ENCODE results near the gene SNRK. TPM values are rescaled to one million over a fixed set of nuclear protein-coding genes. Genes with fewer than 3 reads are reported as not detected.

SNRK gene
- total and polyA plus RNA-seq, 11 donors = 9.3 to 41.5 (median 23.0) TPM

GRCh38 chr3:43284171-43284570, 2.2 kb upstream of the SNRK start:
- TF ChIP-seq POLR2A (IDR thresholded peaks at IDR 0.05) (no peak), CTCF (IDR thresholded peaks at IDR 0.05) (no peak)
- WGBS, 4 donors = 62 to 69% (median 64%) methylated on average over 1 of the region's 1 CpG
- DNase-seq (no peak), ATAC-seq (no peak)
- Histone ChIP-seq H3K4me1 (peaks cover 4 to 35% (median 22%) of the 10 kb centered on the region in 12 donors), H3K27ac (no peak overlapping the region), H3K27me3 (no peaks in the 10 kb centered on the region), H3K36me3 (no peaks in the 10 kb centered on the region), H3K4me3 (no peak overlapping the region), H3K9me3 (no peaks in the 10 kb centered on the region)
- intact Hi-C loops (cut with DNase I) = loop anchor here in 3 of 10 donors (5.0 to 10.0 kb wide), 3 partner anchors 37 to 119 kb away; no protein-coding TSS in a partner anchor

- no peak for ATAC-seq
- intact Hi-C loops (cut with DNase I) = loop anchor here in 9 of 10 donors (2.0 to 10.0 kb wide), 11 partner anchors 38 to 217 kb away; no protein-coding TSS in a partner anchor
- peaks cover 13 to 49% (median 35%) of the 10 kb centered on the region in 12 donors for H3K4me1 ChIP-seq
Observed at GRCh38 chr3:43285644-43286043, 696 bp upstream of the SNRK start.

GRCh38 chr3:43286841-43287499, 630 bp downstream of the SNRK start:
- Histone ChIP-seq H3K4me3 (peak overlapping the region; percentile 60 to 84 (median 74)), H3K9me3 (no peaks in the 10 kb centered on the region), H3K27ac (peak overlapping the region; percentile 56 to 97 (median 92)), H3K4me1 (peaks cover 18 to 63% (median 47%) of the 10 kb centered on the region in 12 donors), H3K36me3 (peaks cover 0 to 16% (median 5%) of the 10 kb centered on the region in 9 donors), H3K27me3 (no peaks in the 10 kb centered on the region)
- WGBS, 4 donors = 0 to 1% (median 1%) methylated on average over 38 to 54 of the region's 54 CpGs
- DNase-seq (no peak), ATAC-seq (peak in 1 of 4 donors; percentile 25)
- intact Hi-C loops (cut with DNase I) = loop anchor here in 9 of 10 donors (2.0 to 10.0 kb wide), 11 partner anchors 40 to 216 kb away; no protein-coding TSS in a partner anchor
- TF ChIP-seq POLR2A (IDR thresholded peaks at IDR 0.05) = no peak
- TF ChIP-seq CTCF (IDR thresholded peaks at IDR 0.05) = no peak

More at GRCh38 chr3:43285644-43286043, 696 bp upstream of the SNRK start:
- WGBS, 4 donors = 52 to 62% (median 55%) methylated on average over 11 of the region's 11 CpGs
- DNase-seq = peak in 1 of 5 donors; percentile 19
- Histone ChIP-seq H3K27ac (peak overlapping the region; percentile 56 to 97 (median 88)), H3K27me3 (no peaks in the 10 kb centered on the region), H3K4me3 (peak overlapping the region in 9 of 12 donors; percentile 54 to 84 (median 72)), H3K9me3 (no peaks in the 10 kb centered on the region), H3K36me3 (peaks cover 0 to 10% (median 2%) of the 10 kb centered on the region in 9 donors)
- TF ChIP-seq POLR2A (IDR thresholded peaks at IDR 0.05) = no peak
- no peak for TF ChIP-seq CTCF (IDR thresholded peaks at IDR 0.05)

GRCh38 chr3:43287500-43287873, 1.1 kb downstream of the SNRK start:
- Histone ChIP-seq H3K27me3 (no peaks in the 10 kb centered on the region), H3K27ac (peak overlapping the region; percentile 56 to 97 (median 92)), H3K4me3 (peak overlapping the region; percentile 60 to 84 (median 74)), H3K36me3 (peaks cover 0 to 16% (median 5%) of the 10 kb centered on the region in 9 donors), H3K4me1 (peaks cover 18 to 68% (median 52%) of the 10 kb centered on the region in 12 donors), H3K9me3 (no peaks in the 10 kb centered on the region)
- WGBS, 4 donors = 2 to 7% (median 4%) methylated on average over 3 of the region's 3 CpGs
- intact Hi-C loops (cut with DNase I) = loop anchor here in 9 of 10 donors (2.0 to 10.0 kb wide), 11 partner anchors 40 to 215 kb away; no protein-coding TSS in a partner anchor
- no peak for ATAC-seq
- no peak for DNase-seq
- no peak for TF ChIP-seq POLR2A (IDR thresholded peaks at IDR 0.05)
- no peak for TF ChIP-seq CTCF (IDR thresholded peaks at IDR 0.05)

All from heart left ventricle (tissue), 16 donors.